GM19395 (cell line): ENCODE results near the gene EXPH5.
"Not testable (repeated sequence)": the region's sequence is repeated elsewhere in the genome, so short reads cannot be mapped to it uniquely, and the experiment has no call there.

Source experiments
- ATAC-seq: cut with Tn5 transposase; IDR thresholded peaks from one replicate; pipeline ENCODE4 v1.9.1; 2021; ENCODE audit warnings: mild to moderate bottlenecking, moderate library complexity; ENCODE audit not compliant: unreplicated experiment

Gene EXPH5, protein sequence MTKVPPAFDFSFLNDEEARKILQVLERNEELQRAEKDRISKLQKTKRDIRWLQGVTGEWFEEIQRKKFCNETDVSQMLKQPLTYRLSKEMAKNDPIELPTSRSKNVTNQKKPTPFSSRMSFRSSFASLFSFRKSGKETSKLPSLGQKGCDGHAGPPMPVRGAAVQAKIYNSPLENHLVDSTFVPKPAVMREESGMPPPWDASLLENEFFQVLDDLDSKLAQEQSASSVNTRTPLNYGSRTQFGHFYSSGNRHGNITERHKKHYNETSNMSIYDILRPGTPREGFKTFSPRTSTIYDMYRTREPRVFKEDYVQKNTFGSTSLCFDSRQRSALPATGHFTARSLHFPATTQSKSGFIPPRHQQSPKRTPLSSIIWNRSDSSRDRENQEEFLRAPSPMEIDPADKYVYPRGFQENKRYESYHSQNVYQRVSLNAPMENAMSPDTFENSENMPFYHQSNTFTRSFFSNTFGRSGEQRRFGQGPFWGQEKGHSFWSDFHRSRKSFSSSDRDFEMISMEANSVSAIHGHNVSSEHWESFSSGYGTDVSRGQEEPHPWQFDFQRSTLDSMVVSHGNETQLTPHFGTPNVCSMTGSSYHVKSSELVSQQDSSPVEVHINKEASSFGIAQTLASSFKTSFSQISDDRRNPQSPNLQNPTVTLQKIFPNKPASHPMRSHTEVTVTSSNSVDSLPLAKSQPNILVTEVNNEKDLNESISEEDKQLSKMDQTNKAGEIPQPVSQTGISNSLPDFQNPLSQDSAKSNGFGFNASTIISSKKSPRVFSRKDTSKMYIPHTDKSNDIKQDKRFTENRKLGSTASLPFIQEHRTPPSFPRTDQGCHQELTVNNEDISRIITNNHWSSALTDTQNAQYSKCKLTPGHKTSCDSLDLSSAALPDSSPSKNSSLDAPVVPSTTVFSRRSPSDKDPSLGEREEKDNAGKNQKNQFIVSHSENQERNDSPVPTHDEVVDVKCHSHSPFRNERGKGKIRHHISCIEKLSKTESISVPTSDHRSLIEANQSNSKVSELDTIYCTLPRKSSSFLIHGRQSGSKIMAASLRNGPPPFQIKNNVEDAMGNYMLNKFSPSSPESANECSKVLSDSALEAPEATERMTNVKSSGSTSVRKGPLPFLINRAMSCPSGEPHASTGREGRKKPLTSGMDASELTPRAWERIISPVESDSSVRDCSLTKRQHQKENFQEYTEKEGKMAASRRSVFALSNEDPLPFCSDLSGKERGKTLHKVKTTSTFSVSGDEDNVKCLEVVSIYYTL (N-terminal part only)

DNA sequence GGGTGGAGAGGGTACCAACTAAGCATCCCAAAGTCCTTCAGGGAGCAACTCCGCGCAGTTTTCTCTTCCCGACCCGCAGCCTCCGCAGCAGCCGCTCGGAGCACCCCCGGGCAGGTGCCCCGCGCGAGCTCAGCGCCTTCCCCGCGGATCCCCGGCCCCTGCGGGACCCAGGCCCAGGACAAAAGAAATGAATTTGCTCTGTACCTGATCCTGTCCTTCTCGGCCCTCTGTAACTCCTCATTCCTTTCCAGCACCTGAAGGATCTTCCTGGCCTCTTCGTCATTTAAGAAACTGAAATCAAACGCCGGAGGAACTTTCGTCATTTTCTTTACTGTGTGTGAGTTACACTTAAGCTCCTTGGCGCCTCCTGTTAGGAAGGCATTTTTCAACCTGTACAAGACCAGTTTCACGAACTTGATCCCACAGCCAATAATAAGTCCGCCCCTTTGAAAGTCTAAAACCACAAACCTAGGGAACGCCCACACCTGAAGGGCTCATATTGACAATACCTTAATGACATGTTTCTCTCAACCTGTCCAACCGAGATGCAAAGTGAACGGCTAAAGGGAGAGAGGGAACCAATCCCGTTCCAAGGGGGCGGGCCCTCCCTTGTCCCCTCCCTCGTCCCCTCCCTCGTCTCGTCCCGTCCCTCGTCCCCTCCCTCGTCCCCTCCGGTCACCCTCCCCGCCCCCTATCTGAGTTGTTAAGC is at the start of gene EXPH5:
Gene EXPH5 (minus strand): TSS at position 555 of the 709 bp plus-strand sequence. CDS start 232 bp downstream, at position 323.
- ATAC-seq: peak; percentile 97

- not testable (repeated sequence) for ATAC-seq
Observed at GRCh38 chr11:108641752-108642151, 48.2 kb upstream of the EXPH5 start.

GRCh38 chr11:108639146-108639545 is 45.6 kb upstream of the EXPH5 start:
- no peak for ATAC-seq

DNA sequence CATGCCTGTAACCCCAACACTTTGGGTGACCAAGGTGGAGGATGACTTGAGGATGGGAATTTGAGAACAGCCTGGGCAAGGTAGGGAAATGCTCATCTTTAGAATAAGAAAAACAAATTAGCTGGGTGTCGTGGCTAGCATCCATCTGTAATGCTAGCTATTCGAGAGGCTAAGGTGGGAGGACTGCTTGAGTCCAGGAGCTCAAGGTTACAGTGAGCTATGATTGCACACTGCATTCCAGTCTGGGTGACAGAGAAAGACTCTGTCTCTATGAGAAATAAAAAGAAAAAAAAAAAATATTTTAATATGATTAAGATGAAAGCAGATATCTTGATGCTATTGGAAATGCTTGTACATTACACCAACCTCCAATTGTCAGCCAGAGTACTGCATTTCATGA is 42.7 kb upstream of the EXPH5 start:
- no peak for ATAC-seq

DNA sequence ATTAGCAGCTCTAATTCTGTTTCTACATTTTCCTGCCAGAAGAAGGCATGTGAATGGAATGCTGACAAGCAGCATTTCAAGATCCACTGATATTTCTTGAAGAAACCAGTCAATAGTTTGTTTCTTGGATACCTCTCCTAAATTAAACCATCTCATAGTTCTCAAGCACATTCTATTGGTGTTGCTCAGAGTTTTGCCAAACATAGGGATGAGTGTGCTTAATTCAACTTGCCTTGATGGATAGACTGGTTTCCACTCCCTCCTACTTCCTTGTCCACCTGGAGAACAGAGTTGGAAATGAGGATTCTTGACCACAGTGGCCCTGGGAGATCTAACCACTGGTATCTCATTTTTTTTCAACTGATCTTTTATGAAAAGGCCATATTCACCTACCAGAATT is 41.5 kb upstream of the EXPH5 start:
- no peak for ATAC-seq

DNA sequence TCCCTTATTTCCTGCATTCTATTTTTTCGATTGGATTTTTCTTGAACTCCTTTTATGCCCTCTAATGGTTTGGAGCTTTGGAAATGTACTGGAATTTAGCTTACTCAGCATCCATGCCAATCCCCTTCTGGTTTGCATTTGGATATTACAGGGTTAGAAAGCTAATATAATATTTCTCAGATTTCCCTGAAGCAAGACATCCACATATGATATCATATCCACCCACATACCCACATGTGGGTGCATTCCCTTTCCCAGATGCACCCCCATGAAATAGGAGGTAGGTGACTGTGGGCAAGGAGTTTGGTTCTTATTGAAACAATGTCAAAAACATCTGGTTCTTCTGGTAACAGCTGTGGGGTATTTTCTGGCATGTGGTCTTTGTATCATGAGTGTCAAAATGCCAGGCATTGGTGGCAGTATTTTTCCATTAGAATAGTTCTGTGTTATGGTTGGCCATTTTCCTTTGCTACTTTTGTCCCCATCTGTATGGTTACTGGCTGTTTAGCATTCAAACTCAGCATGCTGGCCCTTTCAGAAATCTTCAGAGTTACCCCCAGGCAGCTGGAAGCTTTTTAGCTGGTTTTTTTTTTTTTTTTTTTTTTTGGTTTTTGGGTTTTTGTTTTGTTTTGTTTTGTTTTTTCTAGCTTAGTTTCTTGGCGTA is 38.6 kb upstream of the EXPH5 start:
- ATAC-seq: no peak

GRCh38 chr11:108629274-108629673 is 35.7 kb upstream of the EXPH5 start:
- no peak for ATAC-seq

- no peak for ATAC-seq
Observed at GRCh38 chr11:108628812-108629211, 35.2 kb upstream of the EXPH5 start.

DNA sequence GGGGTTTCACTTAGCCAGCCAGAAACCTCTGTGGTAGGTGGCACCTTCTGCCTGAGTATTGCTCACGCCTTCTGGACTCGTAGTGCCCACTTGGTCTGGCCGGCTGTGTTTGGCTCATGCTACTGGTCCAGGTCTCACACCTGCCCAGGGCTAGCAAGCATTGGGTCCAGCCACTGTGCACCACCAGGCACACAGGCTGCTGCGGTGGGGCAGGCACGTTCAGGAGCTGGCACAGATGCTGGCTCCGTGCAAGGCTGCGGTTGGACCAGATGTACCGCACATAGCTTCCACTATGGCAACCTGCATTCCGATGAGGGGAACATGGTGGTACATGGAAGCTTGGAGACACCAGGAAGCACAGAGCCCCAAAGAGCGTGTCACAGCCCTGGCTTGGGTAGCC is 34.8 kb upstream of the EXPH5 start:
- ATAC-seq: no peak

DNA sequence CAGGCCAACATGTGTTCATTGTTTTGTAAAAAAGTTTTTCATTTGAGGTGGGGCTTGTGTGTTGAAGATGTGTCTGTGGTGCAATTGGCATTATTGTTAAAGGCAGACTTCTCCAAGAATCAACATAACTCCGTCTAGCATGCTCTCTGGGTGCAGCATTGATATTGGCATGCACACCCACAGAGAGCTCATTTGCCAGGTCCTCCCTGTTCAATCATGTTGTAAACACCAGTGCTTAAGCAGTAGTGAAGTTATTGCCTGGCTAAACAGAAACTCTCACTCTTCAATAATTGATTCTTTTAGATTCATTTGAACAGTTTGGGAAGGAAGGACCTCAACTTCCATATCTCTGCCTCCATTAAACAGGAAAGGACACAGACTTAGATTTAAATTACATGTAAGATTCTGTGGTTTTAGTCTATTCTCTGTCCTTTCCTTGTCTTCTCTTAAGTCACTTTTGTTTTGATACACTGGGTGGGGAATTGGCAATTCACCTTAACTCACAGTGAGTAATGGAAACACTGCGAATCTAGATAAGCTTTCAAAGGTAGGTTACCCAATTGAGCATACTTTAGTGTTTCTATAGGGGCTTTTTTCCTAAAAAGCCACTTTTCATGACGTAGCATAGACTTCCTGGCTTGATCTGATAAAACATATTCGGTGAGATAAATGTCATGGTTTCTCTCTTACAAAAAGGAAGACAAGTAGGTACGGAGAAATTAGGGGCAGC is 30.8 kb upstream of the EXPH5 start:
- ATAC-seq: no peak

DNA sequence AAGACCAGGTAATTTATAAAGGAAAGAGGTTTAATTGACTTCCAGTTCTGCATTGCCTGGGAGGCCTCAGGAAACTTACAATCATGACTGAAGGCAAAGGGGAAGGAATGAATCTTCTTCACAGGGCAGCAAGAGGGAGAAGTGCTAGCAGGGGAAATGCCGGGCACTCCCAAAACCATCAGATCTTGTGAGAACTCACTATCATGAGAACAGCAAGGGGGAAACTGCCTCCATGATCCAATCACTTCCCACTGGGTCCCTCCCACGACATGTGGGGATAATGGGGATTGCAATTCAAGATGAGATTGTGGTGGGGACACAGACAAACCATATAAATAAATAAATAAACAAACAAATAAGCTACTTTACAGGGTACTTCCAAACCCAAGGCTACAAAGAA is 28.8 kb upstream of the EXPH5 start:
- ATAC-seq: no peak

GRCh38 chr11:108620958-108621772 is 27.6 kb upstream of the EXPH5 start:
- ATAC-seq: peak; percentile 91

- ATAC-seq: no peak
Observed at GRCh38 chr11:108618529-108618928, 25.0 kb upstream of the EXPH5 start.

DNA sequence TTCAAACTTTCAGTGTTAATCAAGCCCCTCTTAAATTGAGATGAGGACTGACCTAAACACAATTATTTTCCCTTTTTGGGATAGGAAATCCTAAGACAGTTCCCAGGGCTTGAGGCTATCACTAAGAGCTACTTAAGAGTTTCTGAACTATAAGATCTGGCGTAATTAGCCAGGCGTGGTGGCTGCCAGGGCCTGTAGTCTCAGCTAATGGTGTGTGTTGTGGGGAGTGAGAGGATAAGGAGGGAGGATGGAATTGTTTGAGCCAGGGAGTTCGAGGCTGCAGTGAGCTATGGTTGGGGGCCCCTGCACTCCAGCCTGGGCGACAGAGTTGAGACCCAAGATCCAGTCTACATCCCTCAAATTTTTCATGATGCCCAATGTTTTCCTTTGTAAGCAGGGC is 23.5 kb upstream of the EXPH5 start:
- ATAC-seq: no peak

DNA sequence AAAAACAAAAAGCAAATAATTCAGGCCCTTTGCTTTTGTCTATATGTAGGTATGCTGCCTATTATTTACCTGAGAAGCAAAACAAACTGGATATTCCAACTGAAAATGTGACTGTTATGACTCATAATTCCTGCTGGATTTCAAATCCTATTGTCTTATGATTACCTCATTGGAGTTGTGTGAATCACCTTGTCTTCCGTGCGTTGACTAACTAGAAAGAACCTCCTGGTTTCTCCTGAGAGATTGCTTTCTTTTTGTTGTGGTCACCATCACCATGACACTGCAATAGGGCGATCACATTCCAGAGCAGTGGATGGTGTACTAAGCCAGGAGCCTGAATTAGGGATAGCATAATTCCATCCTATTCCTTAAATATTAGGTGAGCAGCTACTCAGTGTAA is 23.0 kb upstream of the EXPH5 start:
- ATAC-seq: no peak

GRCh38 chr11:108614086-108614485 is 20.5 kb upstream of the EXPH5 start:
- ATAC-seq: no peak

GRCh38 chr11:108609682-108610081 is 16.1 kb upstream of the EXPH5 start:
- ATAC-seq: no peak

GRCh38 chr11:108608548-108608947 is 15.0 kb upstream of the EXPH5 start:
- no peak for ATAC-seq
